Activated CD8-positive, alpha-beta memory T cell treated with anti-CD3 and anti-CD28 coated beads, Interleukin-2, amount 50 U/mL, for 48 hours (primary cell): Measurements from ENCODE around the gene KIF26A.

Source experiments
- DNase-seq: peaks from one replicate; pipeline ENCODE4 v3.0.0-alpha.2; 2020

KIF26A gene

GRCh38 chr14:104101651-104102281 is 36.6 kb upstream of the KIF26A start:
- DNase-seq = no peak

GRCh38 chr14:104102282-104102914 is 36.0 kb upstream of the KIF26A start:
- DNase-seq = no peak

GRCh38 chr14:104103061-104103445 is 35.3 kb upstream of the KIF26A start:
- DNase-seq = no peak

GRCh38 chr14:104103446-104104075 is 34.8 kb upstream of the KIF26A start:
- no peak for DNase-seq

GRCh38 chr14:104104076-104104901 is 34.1 kb upstream of the KIF26A start:
- DNase-seq = no peak

- no peak for DNase-seq
Measured at GRCh38 chr14:104105071-104105821, 33.1 kb upstream of the KIF26A start.

- DNase-seq = no peak
Measured at GRCh38 chr14:104105822-104106470, 32.4 kb upstream of the KIF26A start.

- DNase-seq = no peak
Measured at GRCh38 chr14:104106471-104106991, 31.9 kb upstream of the KIF26A start.

GRCh38 chr14:104107101-104107581 is 31.2 kb upstream of the KIF26A start:
- no peak for DNase-seq

GRCh38 chr14:104107611-104108569 is 30.5 kb upstream of the KIF26A start:
- no peak for DNase-seq

GRCh38 chr14:104108570-104109541 is 29.5 kb upstream of the KIF26A start:
- no peak for DNase-seq

GRCh38 chr14:104109731-104110361 is 28.5 kb upstream of the KIF26A start:
- DNase-seq = no peak

- DNase-seq = no peak
Measured at GRCh38 chr14:104110491-104111209, 27.7 kb upstream of the KIF26A start.

- no peak for DNase-seq
Measured at GRCh38 chr14:104111301-104112112, 26.9 kb upstream of the KIF26A start.

GRCh38 chr14:104112113-104112505 is 26.3 kb upstream of the KIF26A start:
- no peak for DNase-seq

- DNase-seq = no peak
Measured at GRCh38 chr14:104112609-104113571, 25.5 kb upstream of the KIF26A start.
